GM19035 (cell line): ENCODE measurements around the gene ABCF3.

Experiments used
- ATAC-seq: cut with Tn5 transposase; IDR thresholded peaks from one replicate; pipeline ENCODE4 v1.9.1; 2021; ENCODE audit not compliant: unreplicated experiment

Gene ABCF3

GRCh38 chr3:184167786-184168185, 18.2 kb upstream of the ABCF3 start:
- no peak for ATAC-seq

- no peak for ATAC-seq
These were observed 17.5 kb upstream of the ABCF3 start for GRCh38 chr3:184168363-184169120.

GRCh38 chr3:184169896-184170875, 15.8 kb upstream of the ABCF3 start:
- no peak for ATAC-seq

GRCh38 chr3:184171562-184171961, 14.4 kb upstream of the ABCF3 start:
- ATAC-seq: no peak

- no peak for ATAC-seq
These were observed 13.2 kb upstream of the ABCF3 start for GRCh38 chr3:184172681-184173373.

GRCh38 chr3:184173374-184173722, 12.7 kb upstream of the ABCF3 start:
- no peak for ATAC-seq

GRCh38 chr3:184174284-184174645, 11.7 kb upstream of the ABCF3 start:
- ATAC-seq: peak; percentile 11

GRCh38 chr3:184174646-184175492, 11.1 kb upstream of the ABCF3 start, which contains the start of gene AP2M1:
Gene AP2M1 (plus strand): TSS chr3:184174855. CDS start chr3:184176994, 2,139 bp downstream.
- ATAC-seq: peak; percentile 97

- no peak for ATAC-seq
These were observed 10.5 kb upstream of the ABCF3 start for GRCh38 chr3:184175506-184175905.

GRCh38 chr3:184175981-184176376, 10.0 kb upstream of the ABCF3 start:
- no peak for ATAC-seq

- ATAC-seq: no peak
These were observed 9.3 kb upstream of the ABCF3 start for GRCh38 chr3:184176377-184177330.

- ATAC-seq: no peak
These were observed 8.7 kb upstream of the ABCF3 start for GRCh38 chr3:184177331-184177731.

- no peak for ATAC-seq
These were observed 8.2 kb upstream of the ABCF3 start for GRCh38 chr3:184177767-184178306.

- ATAC-seq: no peak
These were observed 7.4 kb upstream of the ABCF3 start for GRCh38 chr3:184178521-184179138.

GRCh38 chr3:184180165-184180564, 5.8 kb upstream of the ABCF3 start:
- no peak for ATAC-seq

GRCh38 chr3:184181596-184181995, 4.4 kb upstream of the ABCF3 start:
- ATAC-seq: no peak

GRCh38 chr3:184183679-184184078, 2.3 kb upstream of the ABCF3 start:
- ATAC-seq: no peak

GRCh38 chr3:184184546-184185230, 1.3 kb upstream of the ABCF3 start:
- no peak for ATAC-seq
